ENCODE results near the gene UAP1.

Gene UAP1

DNA sequence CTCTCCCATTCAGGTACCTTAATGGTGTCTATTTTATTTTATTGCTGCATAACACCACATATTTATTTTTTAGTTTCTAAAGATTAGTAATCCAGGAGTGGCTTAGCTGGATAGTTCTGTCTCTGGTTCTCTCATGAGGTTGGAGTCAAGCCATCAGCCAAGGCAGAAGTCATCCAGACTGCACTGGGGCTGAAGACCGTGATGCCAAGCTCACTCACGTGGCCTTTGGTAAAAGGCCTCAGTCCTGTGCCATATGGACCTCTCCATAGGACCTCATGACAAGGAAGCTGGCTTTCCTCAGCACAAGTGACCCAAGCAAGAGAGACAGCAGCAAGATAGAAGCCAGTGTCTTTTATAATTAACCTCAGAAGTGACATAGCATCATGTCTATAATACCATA lies 47.8 kb downstream of the UAP1 start:
- TF ChIP-seq, protein P1, sequence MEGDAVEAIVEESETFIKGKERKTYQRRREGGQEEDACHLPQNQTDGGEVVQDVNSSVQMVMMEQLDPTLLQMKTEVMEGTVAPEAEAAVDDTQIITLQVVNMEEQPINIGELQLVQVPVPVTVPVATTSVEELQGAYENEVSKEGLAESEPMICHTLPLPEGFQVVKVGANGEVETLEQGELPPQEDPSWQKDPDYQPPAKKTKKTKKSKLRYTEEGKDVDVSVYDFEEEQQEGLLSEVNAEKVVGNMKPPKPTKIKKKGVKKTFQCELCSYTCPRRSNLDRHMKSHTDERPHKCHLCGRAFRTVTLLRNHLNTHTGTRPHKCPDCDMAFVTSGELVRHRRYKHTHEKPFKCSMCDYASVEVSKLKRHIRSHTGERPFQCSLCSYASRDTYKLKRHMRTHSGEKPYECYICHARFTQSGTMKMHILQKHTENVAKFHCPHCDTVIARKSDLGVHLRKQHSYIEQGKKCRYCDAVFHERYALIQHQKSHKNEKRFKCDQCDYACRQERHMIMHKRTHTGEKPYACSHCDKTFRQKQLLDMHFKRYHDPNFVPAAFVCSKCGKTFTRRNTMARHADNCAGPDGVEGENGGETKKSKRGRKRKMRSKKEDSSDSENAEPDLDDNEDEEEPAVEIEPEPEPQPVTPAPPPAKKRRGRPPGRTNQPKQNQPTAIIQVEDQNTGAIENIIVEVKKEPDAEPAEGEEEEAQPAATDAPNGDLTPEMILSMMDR (IDR thresholded peaks at IDR 0.05; ENCODE audit: control insufficient read depth, extremely low read depth, insufficient read depth): no peak
- H3K4me3 ChIP-seq (ENCODE audit: low read depth, low read length): no peak overlapping the region
- no peak for DNase-seq (ENCODE audit: low read depth)

DNA sequence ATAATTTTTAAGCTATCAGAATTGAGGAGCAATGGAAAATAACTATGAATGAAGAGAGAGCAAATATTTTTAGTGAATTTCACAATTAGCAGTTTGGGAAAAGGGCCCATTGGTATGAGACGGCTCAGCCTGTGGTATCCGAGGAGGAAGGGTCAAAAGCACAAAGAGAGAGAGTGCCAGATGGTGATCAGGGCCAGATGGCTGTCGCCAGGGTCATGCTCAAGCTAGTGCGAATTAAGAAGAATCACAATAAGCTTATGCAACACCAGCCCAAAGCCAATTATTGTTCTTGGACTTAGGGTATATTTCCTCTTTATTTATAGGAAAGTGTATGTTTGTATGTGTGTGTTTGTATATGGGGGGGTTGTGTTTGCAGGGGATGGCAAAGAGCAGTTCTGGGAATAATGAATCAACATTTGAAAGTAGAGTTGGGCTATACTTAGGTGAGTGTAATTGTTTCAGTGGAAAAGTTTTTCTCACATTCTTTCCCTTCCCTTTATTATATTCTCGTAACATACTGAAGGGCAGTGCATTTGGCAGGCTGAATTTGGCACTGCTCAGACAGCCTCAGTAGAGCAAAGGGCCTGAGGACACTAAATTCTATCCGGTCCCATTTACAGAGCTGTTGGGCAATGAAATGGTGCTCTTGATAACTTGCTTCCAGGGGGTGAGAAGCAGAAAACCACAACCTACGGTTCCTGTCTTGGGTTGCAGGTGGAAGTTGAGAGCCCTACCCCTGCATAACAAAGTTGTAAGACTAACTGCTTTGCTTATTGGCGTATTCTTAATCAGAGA lies 51.3 kb downstream of the UAP1 start:
- DNase-seq (ENCODE audit: low read depth): peak; percentile 60
- no peak overlapping the region for H3K4me3 ChIP-seq (ENCODE audit: low read depth, low read length)
- TF ChIP-seq, protein P1 (IDR thresholded peaks at IDR 0.05; ENCODE audit: control insufficient read depth, extremely low read depth, insufficient read depth): no peak

DNA sequence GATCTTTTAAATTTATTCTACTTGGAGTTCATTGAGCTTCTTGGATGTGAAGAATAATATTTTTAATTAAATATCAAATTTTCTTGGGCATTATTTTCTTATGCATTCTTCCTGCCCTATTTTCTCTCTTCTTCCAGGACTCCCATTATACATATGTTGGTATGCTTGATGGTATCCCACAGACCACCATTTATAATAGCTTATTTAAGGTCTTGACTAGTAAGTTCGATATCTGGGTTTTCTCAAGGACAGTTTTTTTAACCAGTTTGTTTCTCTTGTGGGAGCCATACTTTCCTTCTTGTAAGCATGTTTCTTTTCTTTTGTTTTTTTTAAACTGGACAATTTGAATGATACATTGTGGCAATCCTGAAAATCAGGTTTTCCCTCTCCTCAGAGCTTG lies 55.3 kb downstream of the UAP1 start:
- no peak for DNase-seq (ENCODE audit: low read depth)
- H3K4me3 ChIP-seq (ENCODE audit: low read depth, low read length): no peak overlapping the region
- TF ChIP-seq, protein P1 (IDR thresholded peaks at IDR 0.05; ENCODE audit: control insufficient read depth, extremely low read depth, insufficient read depth): no peak

DNA sequence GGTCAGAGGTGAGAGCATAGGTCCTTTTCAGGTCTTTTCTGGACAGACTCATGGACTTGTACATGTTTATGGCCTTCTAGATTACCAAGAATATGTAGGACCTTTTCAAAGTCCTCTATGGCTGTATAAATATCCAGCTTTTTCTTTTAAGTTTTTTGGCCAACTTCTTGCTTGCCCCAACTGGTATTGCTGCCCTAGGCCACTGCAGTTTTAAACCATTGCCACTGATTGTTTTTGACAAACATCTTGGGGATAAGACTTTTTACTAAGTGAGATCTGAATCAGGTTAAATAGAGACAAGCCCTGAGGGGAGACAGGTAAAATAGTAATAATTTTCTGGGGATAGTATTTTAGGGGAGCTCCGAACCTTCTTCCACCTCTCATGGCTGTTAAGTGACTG lies 56.0 kb downstream of the UAP1 start:
- TF ChIP-seq, protein P1 (IDR thresholded peaks at IDR 0.05; ENCODE audit: control insufficient read depth, extremely low read depth, insufficient read depth): no peak
- no peak for DNase-seq (ENCODE audit: low read depth)
- H3K4me3 ChIP-seq (ENCODE audit: low read depth, low read length): no peak overlapping the region

DNA sequence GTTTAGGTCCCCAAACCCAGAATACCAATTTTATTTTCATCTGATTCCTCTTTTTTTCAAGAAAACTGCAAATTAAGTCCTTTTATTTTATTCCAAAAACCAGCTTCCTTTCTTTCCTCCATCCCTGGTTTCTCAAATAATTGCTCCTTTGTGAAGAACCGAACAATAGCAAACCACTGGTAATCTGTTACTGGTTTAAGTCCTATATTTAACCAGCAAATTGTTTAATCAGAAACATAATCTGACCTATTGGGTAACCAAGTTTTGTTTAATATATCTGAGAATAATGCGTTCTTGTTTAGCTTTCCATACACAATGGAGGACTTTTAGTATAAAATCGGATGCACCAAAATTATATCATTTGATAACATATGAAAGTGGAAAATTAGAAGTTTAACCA lies 57.6 kb downstream of the UAP1 start:
- TF ChIP-seq, protein P1 (IDR thresholded peaks at IDR 0.05; ENCODE audit: control insufficient read depth, extremely low read depth, insufficient read depth): no peak
- no peak for DNase-seq (ENCODE audit: low read depth)
- H3K4me3 ChIP-seq (ENCODE audit: low read depth, low read length): no peak overlapping the region

DNA sequence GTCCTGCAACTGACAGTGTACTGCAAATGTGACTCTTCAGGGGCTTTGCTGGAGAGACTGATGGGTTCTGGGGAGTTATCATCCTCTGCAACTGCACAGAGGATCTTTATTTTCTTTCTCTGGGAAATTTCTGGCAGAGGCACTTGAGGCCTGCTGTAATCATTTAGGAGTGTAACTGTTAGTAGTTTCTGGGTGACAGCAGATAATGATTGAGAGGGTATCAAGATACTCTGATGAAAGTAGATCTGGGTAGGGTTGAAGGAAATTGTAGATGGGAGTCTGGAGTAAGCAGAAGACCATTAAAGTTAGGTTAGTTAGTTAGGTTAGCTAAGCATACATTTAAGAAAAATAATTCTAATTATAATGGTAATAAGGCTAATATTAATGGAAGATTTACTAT lies 59.7 kb downstream of the UAP1 start:
- TF ChIP-seq, protein P1 (IDR thresholded peaks at IDR 0.05; ENCODE audit: control insufficient read depth, extremely low read depth, insufficient read depth): no peak
- DNase-seq (ENCODE audit: low read depth): no peak

DNA sequence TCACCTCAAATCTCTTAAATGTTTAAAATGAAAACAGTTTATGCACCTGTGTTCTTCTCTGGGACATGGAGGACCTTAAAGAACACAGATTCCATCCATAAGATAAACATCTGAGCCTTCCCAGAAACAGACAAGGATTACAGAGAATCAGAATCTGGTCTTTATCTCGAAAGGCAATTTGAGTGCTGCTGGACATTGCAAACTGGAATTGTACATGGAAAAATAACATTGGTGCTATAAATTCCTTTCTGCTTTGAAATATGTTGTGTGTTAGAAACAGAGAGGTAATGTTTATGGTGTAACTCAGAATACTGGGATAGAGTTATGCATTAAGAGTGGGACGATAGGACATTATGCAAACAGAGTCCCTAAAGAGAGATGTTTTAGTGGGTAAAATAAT lies 64.2 kb downstream of the UAP1 start:
- TF ChIP-seq, protein P1 (IDR thresholded peaks at IDR 0.05; ENCODE audit: control insufficient read depth, extremely low read depth, insufficient read depth): no peak
- no peak overlapping the region for H3K4me3 ChIP-seq (ENCODE audit: low read depth, low read length)
- DNase-seq (ENCODE audit: low read depth): no peak

More for the DNA sequence above, 59.7 kb downstream of the UAP1 start:
- H3K4me3 ChIP-seq (ENCODE audit: low read depth, low read length): no peak overlapping the region

Measured in LNCaP clone FGC (cell line).